GM12865 (cell line): ENCODE data around the gene SERGEF.

ENCODE experiments used
- DNase-seq: peaks from one replicate; pipeline ENCODE4 v3.0.0; 2010; ENCODE audit warnings: low read depth
- H3K4me3 ChIP-seq: 2 replicates; pipeline ENCODE4 v1.5.1; 2011; ENCODE audit warnings: mild to moderate bottlenecking, low read depth, low read length, control low read depth
- TF ChIP-seq, protein P1 (sequence below): IDR thresholded peaks from 2 replicates; pipeline ENCODE4 v1.5.1; 2011; ENCODE audit warnings: low read length, control low read depth, low read depth, inconsistent platforms; ENCODE audit not compliant: insufficient read depth; ENCODE audit errors: missing control alignments

Gene SERGEF

DNA sequence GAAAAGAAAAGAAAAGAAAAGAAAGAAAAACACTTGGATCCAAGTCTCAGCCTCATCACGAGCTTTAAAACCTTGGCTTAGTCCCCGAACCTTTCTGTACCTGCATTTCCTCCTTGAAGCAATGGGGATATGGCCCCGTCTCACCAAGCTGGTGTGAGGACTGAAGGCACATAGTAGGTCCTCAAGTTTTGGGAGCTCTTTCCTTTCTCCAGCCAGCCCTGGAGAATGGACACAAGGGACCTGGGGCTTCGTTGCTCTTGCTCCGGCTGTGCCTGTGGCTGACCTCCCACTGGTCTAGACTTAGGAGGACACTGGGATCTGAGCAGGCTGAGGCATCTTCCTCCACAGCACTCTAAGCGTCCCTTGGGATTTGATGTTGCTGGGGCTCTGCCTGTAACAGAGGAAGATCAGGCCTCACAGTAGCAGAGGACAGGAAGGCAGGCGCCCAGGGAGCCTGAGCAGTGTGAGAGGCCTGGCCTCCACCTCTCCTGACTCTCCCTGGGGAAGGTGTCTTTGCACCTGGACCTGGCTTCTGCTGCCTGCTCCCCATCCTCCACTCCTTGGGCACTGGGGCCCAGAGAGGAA lies 245.5 kb downstream of the SERGEF start:
- H3K4me3 ChIP-seq, result no peak overlapping the region
- no peak for DNase-seq
- TF ChIP-seq, protein P1, sequence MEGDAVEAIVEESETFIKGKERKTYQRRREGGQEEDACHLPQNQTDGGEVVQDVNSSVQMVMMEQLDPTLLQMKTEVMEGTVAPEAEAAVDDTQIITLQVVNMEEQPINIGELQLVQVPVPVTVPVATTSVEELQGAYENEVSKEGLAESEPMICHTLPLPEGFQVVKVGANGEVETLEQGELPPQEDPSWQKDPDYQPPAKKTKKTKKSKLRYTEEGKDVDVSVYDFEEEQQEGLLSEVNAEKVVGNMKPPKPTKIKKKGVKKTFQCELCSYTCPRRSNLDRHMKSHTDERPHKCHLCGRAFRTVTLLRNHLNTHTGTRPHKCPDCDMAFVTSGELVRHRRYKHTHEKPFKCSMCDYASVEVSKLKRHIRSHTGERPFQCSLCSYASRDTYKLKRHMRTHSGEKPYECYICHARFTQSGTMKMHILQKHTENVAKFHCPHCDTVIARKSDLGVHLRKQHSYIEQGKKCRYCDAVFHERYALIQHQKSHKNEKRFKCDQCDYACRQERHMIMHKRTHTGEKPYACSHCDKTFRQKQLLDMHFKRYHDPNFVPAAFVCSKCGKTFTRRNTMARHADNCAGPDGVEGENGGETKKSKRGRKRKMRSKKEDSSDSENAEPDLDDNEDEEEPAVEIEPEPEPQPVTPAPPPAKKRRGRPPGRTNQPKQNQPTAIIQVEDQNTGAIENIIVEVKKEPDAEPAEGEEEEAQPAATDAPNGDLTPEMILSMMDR, result no peak

- DNase-seq, result no peak
- TF ChIP-seq, protein P1, result no peak
- H3K4me3 ChIP-seq, result no peak overlapping the region
These were observed 246.3 kb downstream of the SERGEF start for GRCh38 chr11:17766590-17766989.

- TF ChIP-seq, protein P1, result no peak
- no peak for DNase-seq
These were observed 246.8 kb downstream of the SERGEF start for GRCh38 chr11:17766073-17766359.

DNA sequence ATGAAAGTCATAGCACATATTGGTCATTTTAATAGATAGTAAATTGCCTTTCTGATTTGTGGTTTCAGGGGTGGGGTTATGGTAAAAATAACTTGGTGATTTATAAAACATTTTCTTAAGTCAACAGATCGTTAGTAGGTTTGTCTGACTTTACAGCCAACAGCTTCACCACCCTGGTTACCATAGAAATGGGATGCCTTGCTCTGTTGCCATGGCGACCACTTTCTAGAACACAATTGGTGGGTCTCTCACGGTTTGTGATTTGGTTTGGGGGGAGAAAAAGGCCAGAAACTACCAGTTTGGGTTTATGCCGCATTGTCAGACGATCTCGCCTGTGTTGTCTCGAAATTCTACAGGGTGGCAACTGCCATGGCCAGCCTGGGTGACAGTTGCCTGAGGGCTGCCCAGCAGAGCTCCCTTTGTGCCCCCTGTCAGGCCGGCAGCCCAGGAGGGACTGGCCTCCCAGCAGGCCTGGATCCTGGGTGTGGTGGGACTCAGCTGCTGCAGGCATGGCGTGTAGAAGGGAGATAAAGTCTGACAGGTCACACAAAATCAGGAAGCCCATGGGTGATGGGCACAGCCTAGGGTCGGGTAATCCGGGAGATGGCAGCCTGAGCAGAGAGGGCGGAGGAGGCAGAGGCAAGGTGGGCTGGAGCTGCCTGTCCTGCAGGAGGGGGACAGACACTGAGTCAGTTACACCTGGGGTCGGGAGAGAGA lies 247.3 kb downstream of the SERGEF start:
- TF ChIP-seq, protein P1, result no peak

More at GRCh38 chr11:17766073-17766359, 246.8 kb downstream of the SERGEF start:
- H3K4me3 ChIP-seq, result no peak overlapping the region

GRCh38 chr11:17764446-17765218 lies 248.2 kb downstream of the SERGEF start:
- TF ChIP-seq, protein P1, result no peak
- DNase-seq, result no peak
- H3K4me3 ChIP-seq, result no peak overlapping the region

More for the DNA sequence above, 247.3 kb downstream of the SERGEF start:
- DNase-seq, result peak; percentile 7
- no peak overlapping the region for H3K4me3 ChIP-seq

DNA sequence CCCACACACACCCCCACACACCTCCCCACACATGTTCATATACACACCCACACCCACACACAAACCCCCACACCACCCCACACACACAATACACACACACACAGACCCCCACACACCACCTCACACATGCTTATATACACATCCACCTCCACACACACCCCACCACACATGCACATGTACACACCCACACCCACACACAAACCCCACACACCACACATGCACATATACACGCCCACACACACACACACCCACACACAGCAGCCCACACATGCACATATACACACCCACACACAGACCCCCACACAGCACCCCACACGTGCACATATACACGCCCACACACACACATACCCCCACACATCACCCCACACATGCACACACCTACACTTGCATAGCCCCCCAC lies 249.1 kb downstream of the SERGEF start:
- H3K4me3 ChIP-seq, result no peak overlapping the region
- TF ChIP-seq, protein P1, result no peak
- DNase-seq, result no peak
